ENCODE results near the gene SAMSN1.

SAMSN1 gene

DNA sequence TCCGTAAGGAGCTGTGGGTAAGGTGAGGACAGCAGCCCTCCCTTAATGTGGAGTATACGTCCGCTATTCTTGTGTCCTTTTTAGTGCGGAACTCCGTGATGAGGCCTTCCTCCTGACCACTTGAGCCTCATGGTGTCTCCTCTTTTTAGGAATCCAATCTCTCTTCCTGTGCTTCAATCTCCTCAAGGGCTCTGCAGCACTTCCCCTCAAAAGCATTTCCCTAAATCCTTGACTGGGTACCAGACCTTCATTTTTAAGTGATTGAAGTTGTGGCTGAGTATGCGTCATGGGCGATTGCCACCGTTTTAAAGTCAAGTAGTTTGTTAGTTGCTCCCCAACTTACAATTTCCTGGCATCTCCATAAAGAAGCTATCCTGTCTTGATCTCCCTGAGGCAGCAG is 62.8 kb downstream of the SAMSN1 start:
- DNase-seq = no peak

DNA sequence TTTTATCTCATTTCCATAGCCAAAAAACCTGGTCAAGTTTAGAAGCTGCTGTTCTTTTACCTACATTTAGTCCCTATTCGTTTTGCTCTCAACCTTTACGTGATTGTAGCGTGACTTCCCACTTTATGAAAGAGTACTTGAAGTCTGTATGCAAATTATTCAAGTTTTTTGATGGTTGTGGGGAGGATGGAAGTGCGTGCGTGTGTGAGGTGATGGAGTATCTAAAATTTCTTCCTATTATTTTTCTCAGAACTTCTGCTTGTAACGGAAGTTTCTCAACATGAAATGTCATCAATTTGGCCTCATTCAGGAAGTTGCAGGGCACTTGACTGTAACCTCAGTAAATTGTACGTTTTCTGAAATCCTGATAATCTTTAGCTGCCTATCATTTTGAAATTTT is 64.0 kb downstream of the SAMSN1 start:
- no peak for DNase-seq

DNA sequence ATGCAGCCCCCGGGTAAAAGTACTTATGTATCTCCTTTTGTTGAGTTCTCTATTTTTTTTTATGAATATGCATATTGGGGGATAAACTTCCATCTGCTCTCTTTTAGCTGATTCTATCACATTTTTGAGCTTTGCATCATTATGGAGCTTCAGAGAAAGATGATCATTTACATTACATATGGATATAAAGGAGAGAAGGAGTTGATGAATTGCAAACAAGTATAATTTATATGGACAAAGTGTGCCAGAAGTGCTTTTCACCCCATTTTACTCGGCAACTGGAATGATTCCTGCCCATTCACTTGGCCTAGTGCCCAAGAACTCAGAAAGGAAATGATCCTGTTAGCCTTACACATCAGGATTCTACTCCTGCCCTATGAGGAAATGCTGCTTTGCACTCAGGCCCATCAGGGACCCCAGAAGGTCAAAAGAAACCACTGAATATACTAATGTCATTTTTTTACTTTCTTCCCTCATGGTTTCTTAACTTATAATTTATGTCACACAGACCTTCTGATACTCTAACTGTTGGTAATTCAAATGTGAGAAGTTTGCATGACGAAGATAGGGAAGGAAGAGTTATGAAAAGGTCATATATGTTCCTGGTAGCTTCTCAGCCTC is 65.6 kb downstream of the SAMSN1 start:
- DNase-seq = no peak

- DNase-seq = no peak
Observed at GRCh38 chr21:14479241-14479786, 66.8 kb downstream of the SAMSN1 start.

DNA sequence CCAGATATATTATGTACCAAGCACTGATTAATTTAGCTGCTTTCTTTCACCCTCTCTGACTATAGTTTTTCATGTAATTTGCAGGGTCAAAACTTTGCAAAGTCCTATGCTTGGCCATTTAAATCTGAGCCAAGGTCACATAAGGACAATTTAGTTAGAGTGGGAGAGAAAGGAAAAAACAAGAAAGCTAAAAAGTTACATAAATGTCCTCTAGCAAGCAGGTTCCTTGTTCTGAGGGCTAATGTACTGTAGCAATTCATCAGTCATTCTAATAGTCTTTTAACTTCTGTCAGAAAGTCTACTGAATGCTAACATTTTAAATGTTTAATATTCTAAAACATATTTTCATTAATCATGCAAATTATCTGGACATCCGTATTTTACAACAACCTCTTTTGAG is 68.3 kb downstream of the SAMSN1 start:
- no peak for DNase-seq

DNA sequence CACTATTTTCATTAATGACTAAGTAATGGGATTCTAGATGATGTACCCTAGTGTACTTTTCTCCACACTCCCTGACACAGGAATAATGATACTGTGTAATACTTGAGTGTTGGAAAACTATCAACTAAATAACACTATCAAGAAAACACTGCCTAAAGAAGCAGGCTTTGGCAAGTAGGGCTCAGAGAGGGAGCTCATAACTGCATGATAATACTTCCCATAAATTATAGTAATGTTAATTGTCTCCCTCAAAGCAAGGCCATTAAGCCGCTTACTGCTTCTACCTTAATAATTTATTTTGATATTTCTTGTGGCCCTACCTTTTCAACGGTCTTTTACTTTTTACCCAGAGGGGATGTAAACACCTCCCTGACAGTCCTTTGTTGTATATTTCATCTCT is 69.0 kb downstream of the SAMSN1 start:
- DNase-seq = no peak

GRCh38 chr21:14474995-14475394 is 71.1 kb downstream of the SAMSN1 start:
- DNase-seq = no peak

DNA sequence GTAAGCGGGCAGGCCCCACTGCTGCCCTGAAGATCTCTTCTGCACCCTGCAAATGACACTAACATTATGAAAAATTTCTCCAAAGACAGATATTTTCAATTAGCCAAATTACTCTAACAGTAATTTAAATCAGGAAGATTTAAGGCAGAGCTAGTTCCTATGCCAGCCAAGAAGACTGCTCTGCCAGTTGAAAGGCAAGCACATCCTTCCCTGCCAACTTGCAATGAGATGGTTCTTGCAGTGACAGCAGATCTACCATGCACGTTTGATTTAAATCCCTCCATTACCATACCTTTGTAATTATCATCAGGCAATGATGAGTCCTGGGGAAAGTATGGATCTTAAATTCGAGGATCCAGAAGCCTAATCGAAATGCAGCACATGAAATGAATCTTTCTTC is 76.5 kb downstream of the SAMSN1 start:
- DNase-seq = no peak

GRCh38 chr21:14466715-14467114 is 79.4 kb downstream of the SAMSN1 start:
- no peak for DNase-seq

DNA sequence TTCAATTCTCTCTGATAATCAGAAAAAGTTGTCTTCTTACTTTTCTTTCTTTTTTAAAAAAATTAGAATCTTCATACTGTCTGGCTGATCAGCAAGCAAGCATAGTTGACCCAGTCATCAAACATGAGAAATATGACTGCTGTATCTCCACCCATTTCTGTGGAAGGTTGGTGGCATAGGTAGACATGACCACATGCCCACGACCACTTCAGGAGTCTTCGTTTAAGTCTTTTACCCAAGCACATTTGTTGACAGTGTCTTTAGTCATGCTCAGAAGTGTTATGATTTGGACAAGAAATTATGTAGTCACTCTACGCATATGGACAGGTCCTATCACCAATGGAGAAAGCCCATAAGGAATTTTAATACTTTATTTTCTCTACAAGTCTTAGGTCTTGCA is 88.4 kb downstream of the SAMSN1 start:
- DNase-seq = no peak

GRCh38 chr21:14456911-14457310 is 89.2 kb downstream of the SAMSN1 start:
- no peak for DNase-seq

DNA sequence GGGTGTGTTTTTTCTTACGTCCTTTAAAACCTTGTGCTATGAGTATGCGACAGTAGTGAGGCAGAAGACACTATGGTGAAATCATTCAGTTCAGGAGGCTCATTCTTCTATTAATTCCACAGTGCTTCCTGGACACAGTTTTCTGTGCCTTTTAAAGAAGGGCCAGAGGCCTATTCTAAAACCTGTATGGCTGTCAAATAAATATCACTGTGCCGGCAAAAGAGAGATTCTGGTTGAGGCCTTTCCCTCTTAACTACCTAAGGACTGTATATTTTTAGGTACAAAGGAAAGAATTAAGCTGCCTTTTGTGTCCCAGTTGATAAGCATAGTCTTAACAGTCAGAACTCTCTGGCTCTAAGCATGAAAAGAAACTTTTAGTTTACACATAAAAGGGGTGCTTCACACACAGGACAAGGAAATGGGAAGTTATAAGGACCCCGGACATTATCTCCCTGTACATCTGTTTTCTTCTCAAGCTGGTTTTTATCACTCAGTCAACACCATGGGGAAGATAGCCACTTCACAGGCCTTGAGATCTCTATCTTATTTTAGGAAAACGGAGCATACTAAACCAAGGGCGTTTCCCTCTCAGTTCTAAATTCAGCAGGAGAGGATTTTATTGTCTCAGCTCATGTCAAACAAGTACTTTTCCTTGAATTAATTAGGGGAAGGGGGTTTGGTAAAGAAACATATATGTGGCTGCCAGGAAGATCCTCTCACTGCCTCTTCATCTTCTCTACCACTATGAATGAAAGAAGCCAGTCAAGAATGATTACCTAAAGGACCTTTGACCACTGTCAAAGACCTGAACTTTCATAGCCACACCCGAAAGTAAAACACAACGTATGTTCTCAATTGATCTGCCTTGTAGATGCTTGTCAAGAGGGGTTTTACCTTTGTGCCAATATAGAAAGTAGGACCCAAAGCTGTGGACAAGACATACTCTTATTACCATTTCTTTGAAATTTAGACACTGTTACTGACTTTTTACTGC is 91.8 kb downstream of the SAMSN1 start:
- DNase-seq = no peak

DNA sequence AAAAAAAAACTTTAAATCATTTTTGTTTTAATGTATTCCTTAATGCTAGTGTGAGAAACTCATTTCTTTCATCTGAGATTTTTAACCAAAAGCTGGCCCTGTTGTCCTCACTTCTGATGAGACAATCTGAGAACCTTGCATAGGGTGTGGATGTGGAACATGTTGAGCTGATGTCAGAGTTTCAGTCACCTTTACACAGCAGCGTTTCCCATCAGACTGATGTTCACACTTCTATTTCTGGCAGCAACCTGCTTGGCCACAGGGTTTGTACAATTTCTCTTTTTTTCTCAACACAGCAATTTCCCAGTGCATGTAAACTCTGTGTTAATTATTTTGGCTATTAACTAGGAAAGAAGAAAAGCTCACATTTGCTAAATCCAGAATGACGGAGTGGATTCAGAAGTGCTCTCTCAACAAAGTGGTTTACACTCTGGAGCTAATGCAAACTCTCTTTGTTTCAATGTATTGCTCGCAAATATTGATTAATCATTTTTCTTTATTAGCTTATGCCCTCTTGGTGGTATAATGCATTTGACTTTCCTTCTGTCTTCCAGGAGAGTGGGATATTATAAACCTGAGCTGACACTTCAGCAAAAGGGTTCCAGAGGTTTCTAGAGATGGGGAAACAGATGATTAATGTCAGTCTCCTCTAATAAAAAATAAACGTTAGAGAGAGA is 92.6 kb downstream of the SAMSN1 start:
- DNase-seq = no peak

- DNase-seq = no peak
Observed at GRCh38 chr21:14452727-14453241, 93.3 kb downstream of the SAMSN1 start.

- DNase-seq = no peak
Observed at GRCh38 chr21:14452031-14452726, 93.9 kb downstream of the SAMSN1 start.

- no peak for DNase-seq
Observed at GRCh38 chr21:14451546-14451945, 94.6 kb downstream of the SAMSN1 start.

DNA sequence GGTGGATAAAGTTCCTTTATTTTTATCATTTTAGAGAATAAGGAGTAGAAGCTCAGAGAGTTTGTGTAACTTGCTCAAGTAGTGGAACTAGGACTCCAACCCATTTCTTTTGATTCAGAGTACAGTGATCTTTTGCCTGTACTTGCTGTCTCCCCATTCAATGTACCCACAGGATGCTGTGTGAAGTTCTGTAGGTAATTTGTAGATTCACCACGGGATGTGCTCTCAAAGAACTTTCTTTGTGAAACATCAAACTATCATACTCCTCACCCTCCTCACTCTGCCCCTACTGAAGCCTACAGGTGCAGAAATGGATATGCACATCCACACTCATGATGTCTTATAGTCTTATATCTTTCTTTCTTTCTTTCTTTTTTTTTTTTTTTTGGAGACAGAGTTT is 97.3 kb downstream of the SAMSN1 start:
- no peak for DNase-seq

GRCh38 chr21:14438211-14438610 is 107.9 kb downstream of the SAMSN1 start:
- DNase-seq = no peak

DNA sequence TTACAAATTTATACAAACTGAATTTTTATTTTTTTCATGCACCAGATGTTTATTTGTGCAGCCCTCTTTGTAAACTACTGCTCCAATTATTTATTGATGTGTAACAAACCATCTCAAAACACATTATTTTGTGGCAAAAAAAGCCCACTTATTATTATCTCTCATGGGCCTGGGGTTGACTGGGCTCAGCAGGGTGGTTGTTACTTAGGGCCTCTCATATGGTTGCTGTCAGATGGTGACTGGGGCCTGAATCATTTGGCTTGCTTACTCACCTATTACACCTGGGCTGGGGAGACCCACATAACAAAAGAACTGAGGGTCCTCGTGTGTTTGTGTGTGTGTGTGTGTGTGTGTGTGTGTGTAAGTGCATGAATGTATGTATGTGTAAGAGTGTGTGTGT is 110.7 kb downstream of the SAMSN1 start:
- DNase-seq = no peak

All from NCI-H1092 (cell line).